Measurements from ENCODE around the gene CFLAR. TPM values are rescaled to one million over a fixed set of nuclear protein-coding genes. Genes with fewer than 3 reads are reported as not detected.

CFLAR gene
- total and polyA plus RNA-seq, 12 donors, result 91.5 to 257 (median 203) TPM

GRCh38 chr2:201152517-201152916 is 36.6 kb downstream of the CFLAR start:
- 96 to 98% methylated on average over 1 of the region's 1 CpG for WGBS, 2 donors
- DNase-seq (no peak), ATAC-seq (peak in 1 of 8 donors; percentile 3)
- TF ChIP-seq CTCF (IDR thresholded peaks at IDR 0.05), result no peak
- no peaks in the 10 kb centered on the region for H3K9me3 ChIP-seq
- no peaks in the 10 kb centered on the region for H3K27me3 ChIP-seq
- peak overlapping the region; percentile 12 to 94 (median 74) for H3K27ac ChIP-seq
- H3K36me3 ChIP-seq, result peaks cover 0 to 100% (median 68%) of the 10 kb centered on the region in 9 donors
- H3K4me1 ChIP-seq, result peaks cover 6 to 99% (median 49%) of the 10 kb centered on the region in 9 donors
- intact Hi-C loops (cut with DNase I), result loop anchor here in 4 of 10 donors (10.0 kb wide), 2 partner anchors 78 to 188 kb away; partner anchors contain the start of genes HYCC2 (in 3 of the 4), NDUFB3 (in 3 of the 4) and ORC2 (in 1 of the 4)
- H3K4me3 ChIP-seq, result no peak overlapping the region

GRCh38 chr2:201152999-201153815 is 37.2 kb downstream of the CFLAR start:
- no peak overlapping the region for H3K4me3 ChIP-seq
- no peak for ATAC-seq
- peak overlapping the region in 6 of 10 donors; percentile 65 to 94 (median 80) for H3K27ac ChIP-seq
- intact Hi-C loops (cut with DNase I), result loop anchor here in 4 of 10 donors (10.0 kb wide), 2 partner anchors 78 to 188 kb away; partner anchors contain the start of genes HYCC2 (in 3 of the 4), NDUFB3 (in 3 of the 4) and ORC2 (in 1 of the 4)
- H3K36me3 ChIP-seq, result peaks cover 0 to 100% (median 72%) of the 10 kb centered on the region in 9 donors
- DNase-seq, result no peak
- H3K9me3 ChIP-seq, result no peaks in the 10 kb centered on the region
- 80 to 82% methylated on average over 6 of the region's 6 CpGs for WGBS, 2 donors
- TF ChIP-seq CTCF (IDR thresholded peaks at IDR 0.05), result no peak
- H3K27me3 ChIP-seq, result no peaks in the 10 kb centered on the region
- H3K4me1 ChIP-seq, result peaks cover 12 to 99% (median 54%) of the 10 kb centered on the region in 9 donors

GRCh38 chr2:201154615-201155399 is 38.8 kb downstream of the CFLAR start:
- H3K36me3 ChIP-seq, result peaks cover 0 to 100% (median 63%) of the 10 kb centered on the region in 9 donors
- H3K27ac ChIP-seq, result peak overlapping the region in 6 of 10 donors; percentile 18 to 86 (median 28)
- ATAC-seq (no peak), DNase-seq (no peak)
- 88 to 91% methylated on average over 9 of the region's 9 CpGs for WGBS, 2 donors
- no peaks in the 10 kb centered on the region for H3K27me3 ChIP-seq
- no peak overlapping the region for H3K4me3 ChIP-seq
- no peak for TF ChIP-seq CTCF (IDR thresholded peaks at IDR 0.05)
- no peaks in the 10 kb centered on the region for H3K9me3 ChIP-seq
- H3K4me1 ChIP-seq, result peaks cover 13 to 99% (median 55%) of the 10 kb centered on the region in 9 donors
- intact Hi-C loops (cut with DNase I), result loop anchor here in 8 of 10 donors (5.0 to 10.0 kb wide), 4 partner anchors 38 to 190 kb away; partner anchors contain the start of genes HYCC2 (in 7 of the 8), NDUFB3 (in 7 of the 8), CFLAR (in 5 of the 8) and ORC2 (in 1 of the 8)

- Histone ChIP-seq H3K4me1 (peaks cover 10 to 87% (median 52%) of the 10 kb centered on the region in 9 donors), H3K27ac (peak overlapping the region in 4 of 10 donors; percentile 17 to 86 (median 63)), H3K36me3 (peaks cover 3 to 100% (median 63%) of the 10 kb centered on the region in 9 donors), H3K27me3 (no peaks in the 10 kb centered on the region), H3K4me3 (no peak overlapping the region), H3K9me3 (no peaks in the 10 kb centered on the region)
- ATAC-seq (no peak), DNase-seq (no peak)
- intact Hi-C loops (cut with DNase I), result loop anchor here in 8 of 10 donors (5.0 to 10.0 kb wide), 4 partner anchors 39 to 191 kb away; partner anchors contain the start of genes HYCC2 (in 7 of the 8), NDUFB3 (in 7 of the 8), CFLAR (in 5 of the 8) and ORC2 (in 1 of the 8)
- TF ChIP-seq CTCF (IDR thresholded peaks at IDR 0.05), result no peak
- 87 to 90% methylated on average over 6 of the region's 6 CpGs for WGBS, 2 donors
Observed at GRCh38 chr2:201156036-201156435, 40.1 kb downstream of the CFLAR start.

Data from heart right ventricle (tissue), 16 donors.